WTC11 (cell line): ENCODE results near the gene WNK1. TPM values are rescaled to one million over a fixed set of nuclear protein-coding genes. Genes with fewer than 3 reads are reported as not detected.

ENCODE experiments used
- ATAC-seq: fragments of 200-7000 bp; cut with Tn5 transposase; 2 replicates; pipeline ENCODE4 v1.10.0; 2021; ENCODE audit warnings: mild to moderate bottlenecking, moderate library complexity
- CTCF ChIA-PET: fragments of 300-600 bp; sonication (Branson Sonifier 250); formaldehyde crosslinking; loops from one replicate; lab custom pipeline; 2021; ENCODE audit warnings: antibody characterized with exemption; lab: Charles Lee
- POLR2A ChIA-PET: fragments of 350-600 bp; sonication (Branson Sonifier 250); formaldehyde crosslinking; loops from one replicate; lab custom pipeline; 2021; ENCODE audit warnings: antibody characterized with exemption; lab: Charles Lee
- DNase-seq: peaks from one replicate; pipeline ENCODE4 v3.0.0; 2021; ENCODE audit warnings: low spot score
- H3K27ac Mint-ChIP-seq: 2 replicates; pipeline ENCODE4 v1.8.0; 2021; ENCODE audit warnings: mixed read lengths
- H3K27me3 Mint-ChIP-seq: 2 replicates; pipeline ENCODE4 v1.8.0; 2021; ENCODE audit warnings: low read depth, mild to moderate bottlenecking, moderate library complexity, mixed read lengths
- H3K36me3 Mint-ChIP-seq: 2 replicates; pipeline ENCODE4 v1.8.0; 2021; ENCODE audit warnings: mixed read lengths
- H3K4me1 Mint-ChIP-seq: 2 replicates; pipeline ENCODE4 v1.8.0; 2022; ENCODE audit warnings: mixed read lengths
- H3K4me3 Mint-ChIP-seq: 2 replicates; pipeline ENCODE4 v1.8.0; 2021; ENCODE audit warnings: mild to moderate bottlenecking, moderate library complexity, mixed read lengths
- H3K9me3 Mint-ChIP-seq: 2 replicates; pipeline ENCODE4 v1.8.0; 2021; ENCODE audit warnings: mixed read lengths
- ARID4B ChIP-seq: sonication (generic); formaldehyde crosslinking; IDR thresholded peaks from 2 replicates; pipeline ENCODE4 v1.8.0; 2023; ENCODE audit warnings: missing genetic modification reagents, mild to moderate bottlenecking, borderline replicate concordance
- ATF1 ChIP-seq: sonication (generic); formaldehyde crosslinking; IDR thresholded peaks from 2 replicates; pipeline ENCODE4 v1.8.1; 2023; ENCODE audit warnings: mild to moderate bottlenecking, moderate library complexity, missing genetic modification reagents
- CREM ChIP-seq: sonication (generic); formaldehyde crosslinking; IDR thresholded peaks from 2 replicates; pipeline ENCODE4 v1.8.1; 2022; ENCODE audit warnings: mild to moderate bottlenecking, missing genetic modification reagents, moderate library complexity
- CTCF ChIP-seq: fragments of 200-600 bp; IDR thresholded peaks from 2 replicates; pipeline ENCODE4 v1.8.0; 2022; ENCODE audit warnings: antibody characterized with exemption
- E2F4 ChIP-seq: sonication (generic); formaldehyde crosslinking; IDR thresholded peaks from 2 replicates; pipeline ENCODE4 v1.8.1; 2022; ENCODE audit warnings: low read depth, mild to moderate bottlenecking, moderate library complexity, missing genetic modification reagents, borderline replicate concordance
- E2F5 ChIP-seq: sonication (generic); formaldehyde crosslinking; IDR thresholded peaks from 2 replicates; pipeline ENCODE4 v1.8.1; 2022; ENCODE audit warnings: mild to moderate bottlenecking, moderate library complexity, missing genetic modification reagents
- ESRRA ChIP-seq: sonication (generic); formaldehyde crosslinking; IDR thresholded peaks from 2 replicates; pipeline ENCODE4 v1.8.1; 2022; ENCODE audit warnings: mild to moderate bottlenecking, missing genetic modification reagents, borderline replicate concordance
- ETV6 ChIP-seq: sonication (generic); formaldehyde crosslinking; IDR thresholded peaks from 2 replicates; pipeline ENCODE4 v1.8.1; 2022; ENCODE audit warnings: mild to moderate bottlenecking, missing genetic modification reagents
- GTF2I ChIP-seq: fragments of 250-450 bp; sonication (Bioruptor Pico); conservative IDR thresholded peaks from 2 replicates; pipeline ENCODE4 v1.4.0; 2021; ENCODE audit warnings: mild to moderate bottlenecking
- IRF1 ChIP-seq: sonication (generic); formaldehyde crosslinking; IDR thresholded peaks from 2 replicates; pipeline ENCODE4 v1.8.0; 2023; ENCODE audit warnings: missing genetic modification reagents
- MYBL2 ChIP-seq: sonication (generic); formaldehyde crosslinking; IDR thresholded peaks from 2 replicates; pipeline ENCODE4 v1.8.1; 2023; ENCODE audit warnings: mild to moderate bottlenecking, moderate library complexity, missing genetic modification reagents
- NR3C1 ChIP-seq: sonication (generic); formaldehyde crosslinking; conservative IDR thresholded peaks from 2 replicates; pipeline ENCODE4 v1.8.1; 2023; ENCODE audit warnings: low read depth, mild to moderate bottlenecking, missing genetic modification reagents
- RORB ChIP-seq: fragments of 250-450 bp; sonication (Bioruptor Pico); IDR thresholded peaks from 2 replicates; pipeline ENCODE4 v1.9.0; 2021; ENCODE audit warnings: mild to moderate bottlenecking
- TP53 ChIP-seq: sonication (generic); formaldehyde crosslinking; IDR thresholded peaks from 2 replicates; pipeline ENCODE4 v1.8.1; 2023; ENCODE audit warnings: mild to moderate bottlenecking, missing genetic modification reagents
- ZNF263 ChIP-seq: sonication (generic); formaldehyde crosslinking; IDR thresholded peaks from 2 replicates; pipeline ENCODE4 v1.8.1; 2022; ENCODE audit warnings: low read depth, mild to moderate bottlenecking, moderate library complexity, missing genetic modification reagents
- ZNF396 ChIP-seq: fragments of 250-450 bp; sonication (Bioruptor Pico); IDR thresholded peaks from 2 replicates; pipeline ENCODE4 v1.8.0; 2021; ENCODE audit warnings: mild to moderate bottlenecking, moderate library complexity, borderline replicate concordance
- ZNF425 ChIP-seq: fragments of 250-450 bp; sonication (Bioruptor Pico); conservative IDR thresholded peaks from 2 replicates; pipeline ENCODE4 v1.9.0; 2021; ENCODE audit warnings: mild to moderate bottlenecking
- ZSCAN18 ChIP-seq: fragments of 250-450 bp; sonication (Bioruptor Pico); IDR thresholded peaks from 2 replicates; pipeline ENCODE4 v2.1.2; 2022; ENCODE audit warnings: mild to moderate bottlenecking, moderate library complexity
- total RNA-seq: library from RNA; stranded (reverse); gene quantifications from 3 replicates; pipeline ENCODE4 v1.2.3, GENCODE V29; 2021

The WNK1 gene
- total RNA-seq, 1 experiment from 2014 or later, result 118 TPM

GRCh38 chr12:936377-937345, 184.3 kb downstream of the WNK1 start:
- no peak overlapping the region for H3K4me3 Mint-ChIP-seq
- peaks cover 30% of the 10 kb centered on the region for H3K36me3 Mint-ChIP-seq
- no peak for DNase-seq
- no peaks in the 10 kb centered on the region for H3K9me3 Mint-ChIP-seq
- POLR2A ChIA-PET, result no interaction called here
- H3K4me1 Mint-ChIP-seq, result no peaks in the 10 kb centered on the region
- H3K27ac Mint-ChIP-seq, result 0 out of 2 replicates have a peak overlapping the region, but pooled peaks have one; percentile 23
- TF ChIP-seq GTF2I (CRISPR knock-in tag) (no peak), ZNF396 (CRISPR knock-in tag) (no peak), ZSCAN18 (CRISPR knock-in tag) (no peak), CTCF (no peak), MYBL2 (CRISPR knock-in tag) (no peak), IRF1 (no peak), ZNF263 (CRISPR knock-in tag) (no peak), ETV6 (no peak)
- TF ChIP-seq, all 79 proteins: peak for 0
- CTCF ChIA-PET, result interaction anchor here (1.7 kb wide), 1 partner anchor 13 kb away, joined by 4 read pairs; the partner anchor contains the start of gene RAD52
- no peak for ATAC-seq
- no peaks in the 10 kb centered on the region for H3K27me3 Mint-ChIP-seq

GRCh38 chr12:938810-939209, 186.4 kb downstream of the WNK1 start:
- no peak for TF ChIP-seq TP53 (CRISPR knock-in tag)
- TF ChIP-seq ZNF425 (CRISPR knock-in tag), result no peak
- no peak for TF ChIP-seq RORB (CRISPR knock-in tag)
- no peak for TF ChIP-seq E2F5 (CRISPR knock-in tag)
- TF ChIP-seq ESRRA (CRISPR knock-in tag), result no peak
- TF ChIP-seq NR3C1 (CRISPR knock-in tag), result no peak
- Mint-ChIP-seq H3K27ac (no peak overlapping the region), H3K9me3 (no peaks in the 10 kb centered on the region), H3K4me1 (no peaks in the 10 kb centered on the region), H3K36me3 (peaks cover 40% of the 10 kb centered on the region), H3K27me3 (no peaks in the 10 kb centered on the region), H3K4me3 (no peak overlapping the region)
- ATAC-seq, result no peak
- ChIA-PET POLR2A (no interaction called here), CTCF (no interaction called here)
- DNase-seq, result no peak

- peaks cover 2% of the 10 kb centered on the region for H3K4me1 Mint-ChIP-seq
- H3K4me3 Mint-ChIP-seq, result no peak overlapping the region
- POLR2A ChIA-PET, result no interaction called here
- no peaks in the 10 kb centered on the region for H3K27me3 Mint-ChIP-seq
- H3K9me3 Mint-ChIP-seq, result no peaks in the 10 kb centered on the region
- no peak for DNase-seq
- CTCF ChIA-PET, result no interaction called here
- no peak overlapping the region; the same call in 1 of the 2 replicates for H3K27ac Mint-ChIP-seq
- peaks cover 42% of the 10 kb centered on the region for H3K36me3 Mint-ChIP-seq
- no peak for ATAC-seq
- no peak for TF ChIP-seq ATF1 (CRISPR knock-in tag)
- no peak for TF ChIP-seq E2F4 (CRISPR knock-in tag)
- no peak for TF ChIP-seq CREM (CRISPR knock-in tag)
- no peak for TF ChIP-seq ARID4B (CRISPR knock-in tag)
Measured at GRCh38 chr12:943051-943450, 190.7 kb downstream of the WNK1 start.
